Lung microvascular endothelial cell (primary cell): ENCODE results near the gene GZMH. TPM values are rescaled to one million over a fixed set of nuclear protein-coding genes. Genes with fewer than 3 reads are reported as not detected.
"Not testable (repeated sequence)": the region's sequence is repeated elsewhere in the genome, so short reads cannot be mapped to it uniquely, and the experiment has no call there.

Experiments used
- DNase-seq, 2 donors: peaks; one replicate each; pipeline versions ENCODE4 v3.0.0 to v3.0.0-alpha.2; 2010; ENCODE audit warnings: low read depth in 2 of 2
- total RNA-seq: library from RNA; depleted of rRNA; stranded (reverse); fragments of >200 nt; gene quantifications from 2 replicates; pipeline ENCODE4 v1.2.1, GENCODE V29; 2014

The GZMH gene, protein sequence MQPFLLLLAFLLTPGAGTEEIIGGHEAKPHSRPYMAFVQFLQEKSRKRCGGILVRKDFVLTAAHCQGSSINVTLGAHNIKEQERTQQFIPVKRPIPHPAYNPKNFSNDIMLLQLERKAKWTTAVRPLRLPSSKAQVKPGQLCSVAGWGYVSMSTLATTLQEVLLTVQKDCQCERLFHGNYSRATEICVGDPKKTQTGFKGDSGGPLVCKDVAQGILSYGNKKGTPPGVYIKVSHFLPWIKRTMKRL
- total RNA-seq, result not detected in 2 replicates

DNA sequence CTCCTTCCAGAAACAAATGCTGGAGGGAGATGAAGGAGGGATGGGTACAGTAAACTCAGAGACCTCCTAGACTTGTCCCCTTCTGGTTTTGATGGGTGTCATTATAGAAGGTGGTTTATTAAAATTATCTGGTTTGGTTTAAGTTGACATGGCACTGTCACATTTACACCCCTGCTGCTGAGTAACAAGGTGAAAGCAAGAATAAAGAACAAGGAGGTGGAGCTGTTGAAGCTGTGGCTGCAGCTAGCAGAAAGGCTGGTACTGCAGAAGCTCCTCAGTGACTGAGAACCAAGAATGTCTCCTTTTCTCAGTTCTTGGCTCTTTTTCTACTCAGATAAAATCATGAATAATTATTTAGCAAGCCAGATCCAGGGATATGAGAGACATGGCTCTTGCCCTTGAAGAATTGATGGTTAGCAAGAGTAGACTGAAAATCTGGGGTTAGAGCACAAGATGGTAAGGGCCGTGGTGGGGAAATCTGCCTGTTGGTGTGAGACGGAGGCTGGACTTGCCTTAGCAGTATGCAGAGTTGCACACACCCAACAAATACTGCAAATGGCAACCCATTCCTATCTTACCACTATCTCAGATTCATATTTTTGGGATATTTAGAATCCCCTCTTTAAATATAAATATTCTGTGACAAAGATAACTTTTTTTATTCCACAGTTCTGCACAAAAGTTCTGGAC, at the start of gene GZMH:
GZMH (minus strand) TSS at position 31 of the 690 bp plus-strand sequence. CDS start 72 bp downstream, outside the sequence.
- DNase-seq, result no peak

DNA sequence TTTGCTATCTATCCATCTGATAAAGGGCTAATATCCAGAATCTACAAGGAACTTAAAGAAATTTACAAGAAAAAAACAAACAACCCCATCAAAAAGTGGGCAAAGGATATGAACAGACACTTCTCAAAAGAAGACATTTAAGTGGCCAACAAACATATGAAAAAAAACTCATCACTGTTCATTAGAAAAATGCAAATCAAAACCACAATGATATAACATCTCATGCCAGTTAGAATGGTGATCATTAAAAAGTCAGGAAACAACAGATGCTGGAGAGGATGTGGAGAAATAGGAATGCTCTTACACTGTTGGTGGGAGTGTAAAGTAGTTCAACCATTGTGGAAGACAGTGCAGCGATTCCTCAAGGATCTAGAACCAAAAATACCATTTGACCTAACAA, 38.9 kb upstream of the GZMH start:
- DNase-seq, result not testable (repeated sequence)

DNA sequence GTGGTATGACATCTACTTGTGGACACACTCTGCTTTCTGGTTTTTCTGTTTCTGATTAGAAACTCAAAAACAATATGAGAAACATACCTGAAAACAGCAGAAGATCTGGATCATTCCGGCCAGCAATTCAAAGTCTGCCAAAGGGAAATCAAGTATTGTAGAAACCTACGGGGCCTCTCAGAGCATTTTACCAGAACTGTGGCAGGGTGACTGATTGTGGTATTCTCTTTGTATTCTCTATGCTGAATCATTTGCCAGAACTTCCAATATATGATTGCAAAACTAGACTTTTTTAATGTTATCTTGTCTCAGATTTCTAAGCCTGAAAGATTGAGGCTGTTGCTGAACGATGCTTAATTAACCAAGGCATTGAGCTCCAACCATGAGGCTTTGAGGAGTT, 30.4 kb upstream of the GZMH start:
- no peak for DNase-seq

DNA sequence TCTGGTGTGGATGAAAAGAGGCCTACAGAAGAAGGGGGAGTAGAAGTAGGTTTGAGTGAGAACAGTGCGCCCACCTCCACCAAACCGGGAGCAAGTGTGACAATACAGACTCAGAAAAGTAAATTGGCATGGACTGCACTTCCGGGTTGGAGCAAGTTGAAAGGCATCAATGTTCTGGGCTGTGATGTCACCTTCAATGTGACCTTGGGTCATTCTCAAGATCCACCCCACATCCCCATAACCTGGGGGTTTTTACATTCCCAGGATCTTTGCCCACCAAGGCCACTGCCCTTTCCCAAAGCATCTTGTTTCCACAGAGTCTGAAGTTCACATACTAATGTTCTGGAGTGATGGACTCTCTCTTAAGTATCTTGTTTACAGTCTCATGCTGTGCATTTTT, 29.8 kb upstream of the GZMH start:
- no peak for DNase-seq

DNA sequence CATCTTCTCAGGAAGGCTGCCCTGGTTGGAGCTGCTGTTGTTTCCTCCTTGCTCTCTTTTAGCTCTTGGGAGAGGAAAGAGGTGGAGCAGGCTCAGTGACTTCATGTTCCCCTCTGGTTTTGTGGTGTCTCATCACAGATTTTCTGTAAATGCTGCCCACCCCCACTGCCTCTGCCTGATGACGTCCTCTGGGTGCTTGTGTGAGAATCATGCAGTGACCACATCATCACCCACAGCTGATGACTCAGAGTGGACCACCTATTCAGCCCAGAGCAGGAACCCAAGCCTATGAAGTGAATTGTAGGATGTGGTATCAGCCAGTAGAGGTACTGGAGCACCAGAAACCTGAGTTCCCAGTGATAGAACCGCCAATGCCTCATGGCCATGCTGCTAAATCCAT, 24.7 kb upstream of the GZMH start, which contains the start of gene GZMB:
GZMB (minus strand) TSS at position 33 of the 400 bp plus-strand sequence; CDS start at position 3, 30 bp downstream.
- DNase-seq, result no peak

DNA sequence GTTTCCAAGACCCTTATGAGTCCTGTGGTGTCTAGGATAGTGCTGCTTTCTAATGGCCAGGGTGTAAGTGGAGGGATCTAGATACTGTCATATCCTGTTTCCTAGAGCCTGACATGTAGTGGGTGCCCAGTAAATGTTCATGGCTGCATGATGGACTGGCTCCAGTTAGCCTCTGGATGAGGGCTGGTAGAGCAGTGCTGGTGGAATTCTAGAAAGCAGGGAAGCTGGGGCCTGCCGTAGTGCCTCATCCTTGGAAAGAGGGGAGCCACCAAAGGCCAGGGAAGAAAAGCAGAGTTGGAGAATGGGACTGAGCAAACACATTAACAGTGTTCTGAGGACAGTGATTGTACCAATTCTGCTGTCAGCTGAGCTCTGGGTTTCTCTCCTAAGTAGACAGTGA, 23.9 kb upstream of the GZMH start:
- no peak for DNase-seq

DNA sequence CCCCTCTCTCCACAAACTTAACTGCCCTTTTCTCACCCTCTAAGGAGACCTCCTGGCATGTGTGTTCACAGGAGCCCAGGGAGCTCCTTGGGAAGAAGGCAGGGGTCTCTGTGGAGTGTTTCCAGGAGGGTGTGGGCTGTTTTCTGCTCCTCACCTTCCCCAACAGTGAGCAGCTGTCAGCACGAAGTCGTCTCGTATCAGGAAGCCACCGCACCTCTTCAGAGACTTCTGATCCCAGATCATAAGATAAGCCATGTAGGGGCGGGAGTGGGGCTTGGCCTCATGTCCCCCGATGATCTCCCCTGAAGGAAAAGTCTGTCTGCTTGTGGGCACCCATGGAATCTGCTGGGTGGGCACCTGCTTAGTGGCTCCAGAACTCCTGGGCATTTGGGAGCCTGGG, 23.3 kb upstream of the GZMH start:
- DNase-seq, result no peak

DNA sequence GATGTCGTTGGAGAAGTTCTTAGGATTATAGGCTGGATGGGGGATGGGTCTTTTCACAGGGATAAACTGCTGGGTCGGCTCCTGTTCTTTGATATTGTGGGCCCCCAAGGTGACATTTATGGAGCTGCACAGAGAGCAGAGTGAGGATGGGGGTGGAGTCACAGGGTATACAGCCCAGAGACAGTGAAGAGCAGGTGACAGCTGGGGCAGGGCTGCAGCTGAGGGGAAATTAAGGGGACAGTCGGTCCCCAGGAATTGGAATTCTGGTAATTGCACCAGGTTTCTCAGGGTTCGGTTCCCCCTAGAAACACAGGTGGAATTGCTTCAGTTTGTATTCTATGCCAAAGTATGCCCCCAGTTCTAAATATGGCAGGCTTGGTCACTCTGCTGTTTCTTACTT, 22.9 kb upstream of the GZMH start:
- no peak for DNase-seq

DNA sequence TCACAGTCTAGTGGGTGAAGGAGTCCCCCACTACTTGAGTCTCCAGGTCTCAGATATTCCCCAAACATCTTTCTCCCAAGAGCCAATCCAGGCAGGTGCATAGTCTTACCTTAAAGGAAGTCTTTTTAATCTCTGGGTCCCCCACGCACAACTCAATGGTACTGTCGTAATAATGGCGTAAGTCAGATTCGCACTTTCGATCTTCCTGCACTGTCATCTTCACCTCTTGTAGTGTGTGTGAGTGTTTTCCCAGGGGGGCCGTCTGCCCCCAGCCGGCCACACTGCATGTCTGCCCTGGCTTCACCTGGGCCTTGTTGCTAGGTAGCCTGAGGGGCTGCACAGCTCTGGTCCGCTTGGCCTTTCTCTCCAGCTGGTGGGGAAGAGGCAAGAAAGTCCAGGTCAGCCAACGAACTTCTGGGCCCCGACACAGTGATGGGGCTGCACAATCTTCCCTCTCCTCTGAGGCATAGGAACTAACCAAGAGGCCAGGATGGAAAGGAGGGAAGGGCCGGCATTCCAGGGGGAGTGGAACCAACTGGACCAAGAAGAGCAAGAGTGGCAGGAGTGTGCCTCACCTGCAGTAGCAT, 22.4 kb upstream of the GZMH start:
- no peak for DNase-seq

DNA sequence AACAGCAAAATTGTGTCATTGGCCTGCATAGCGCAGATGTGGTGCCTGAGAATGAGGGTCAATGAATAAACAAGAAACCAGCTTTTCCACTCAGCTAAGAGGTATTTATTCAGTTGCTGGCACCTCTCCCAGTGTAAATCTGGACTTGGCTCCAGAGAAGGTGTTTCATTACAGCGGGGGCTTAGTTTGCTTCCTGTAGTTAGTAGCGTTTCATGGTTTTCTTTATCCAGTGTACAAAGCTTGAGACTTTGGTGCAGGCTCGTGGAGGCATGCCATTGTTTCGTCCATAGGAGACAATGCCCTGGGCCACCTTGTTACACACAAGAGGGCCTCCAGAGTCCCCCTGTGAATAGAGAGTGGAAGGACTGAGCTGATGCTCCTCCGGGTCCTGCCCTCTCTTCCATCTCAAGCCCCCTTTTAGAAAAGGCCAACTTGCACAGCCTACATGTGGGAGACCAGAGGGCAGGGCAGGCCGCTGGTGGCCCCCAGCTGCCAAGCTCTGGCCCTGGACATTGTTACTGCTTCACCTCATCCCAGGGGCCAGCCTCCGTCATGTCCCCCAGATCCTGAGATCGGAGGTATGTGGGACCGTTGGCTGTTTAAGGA, 21.5 kb upstream of the GZMH start:
- no peak for DNase-seq

DNA sequence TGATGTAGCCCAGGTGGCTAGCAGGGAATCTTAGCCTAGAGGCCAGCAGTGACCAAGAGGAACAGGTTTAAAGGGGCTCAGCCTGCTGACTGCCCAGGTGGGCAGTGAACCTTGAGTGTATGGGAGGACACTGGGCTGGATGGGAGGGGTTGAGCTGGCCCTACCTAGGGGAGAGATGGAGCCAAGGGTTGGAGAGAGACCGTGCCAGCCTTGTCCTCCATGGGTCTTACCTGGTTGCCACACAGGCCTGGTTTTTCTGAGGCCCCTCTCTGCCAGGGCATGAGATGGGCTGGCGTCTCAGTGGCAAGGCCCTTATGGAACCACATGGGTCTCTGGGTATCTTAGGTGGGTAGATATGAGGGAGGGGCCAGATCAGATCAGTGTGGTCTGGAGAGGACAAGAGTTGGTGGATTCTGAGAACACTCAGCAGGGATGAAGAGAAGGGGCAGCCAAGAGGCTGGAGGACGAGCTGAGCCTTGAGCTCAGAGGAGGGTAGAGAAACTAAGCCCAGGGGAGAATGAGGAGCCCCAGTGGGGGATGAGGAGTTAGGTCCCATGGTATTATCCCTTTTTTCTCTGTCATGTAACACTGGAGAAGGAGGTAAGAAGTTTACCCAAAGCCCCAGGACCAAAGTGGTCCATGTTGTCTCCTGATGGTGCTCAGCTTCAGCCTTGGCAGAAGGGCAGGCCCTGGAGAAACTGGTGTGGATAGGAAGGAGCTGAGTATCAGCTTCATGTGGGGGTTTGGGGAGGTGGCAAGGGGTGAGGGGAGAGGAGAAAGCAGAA, 20.8 kb upstream of the GZMH start:
- DNase-seq, result no peak

DNA sequence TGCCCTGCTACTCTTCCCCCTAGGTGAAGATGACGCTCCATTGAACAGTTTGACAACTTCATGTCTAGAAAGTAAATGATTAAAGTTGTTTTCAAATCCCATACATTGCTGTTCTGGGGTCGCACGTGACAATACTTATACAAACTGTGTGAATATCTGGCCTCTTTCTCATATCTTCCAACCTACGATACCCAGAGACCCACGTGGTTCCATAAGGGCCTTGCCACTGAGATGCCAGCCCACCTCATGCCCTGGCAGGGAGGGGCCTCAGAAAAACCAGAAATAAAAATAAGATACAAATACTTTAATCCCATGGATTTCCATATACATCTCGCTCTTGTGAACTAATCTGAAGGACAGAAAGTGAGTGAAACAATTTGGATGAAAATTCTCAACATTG, 20.0 kb upstream of the GZMH start:
- no peak for DNase-seq

DNA sequence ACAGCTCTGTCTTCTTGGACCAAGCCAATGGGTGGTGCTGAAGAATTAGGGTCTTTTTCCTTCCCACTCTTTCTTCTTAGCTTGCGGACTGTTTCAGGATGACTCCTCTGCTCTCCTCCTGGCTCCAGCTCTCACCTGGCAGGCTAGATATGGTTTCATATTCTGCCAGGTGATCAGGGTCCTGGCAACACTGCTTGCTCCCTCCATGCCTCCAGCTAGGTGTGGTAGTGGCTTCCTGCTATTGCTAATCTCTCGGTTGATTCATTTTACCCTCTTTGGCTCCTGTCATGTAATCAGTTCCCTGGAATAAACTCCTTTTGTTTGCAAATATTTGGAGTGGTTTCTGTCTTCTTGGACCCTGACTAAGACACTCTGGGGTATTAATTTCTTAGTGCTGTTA, 4.3 kb upstream of the GZMH start:
- DNase-seq, result no peak

DNA sequence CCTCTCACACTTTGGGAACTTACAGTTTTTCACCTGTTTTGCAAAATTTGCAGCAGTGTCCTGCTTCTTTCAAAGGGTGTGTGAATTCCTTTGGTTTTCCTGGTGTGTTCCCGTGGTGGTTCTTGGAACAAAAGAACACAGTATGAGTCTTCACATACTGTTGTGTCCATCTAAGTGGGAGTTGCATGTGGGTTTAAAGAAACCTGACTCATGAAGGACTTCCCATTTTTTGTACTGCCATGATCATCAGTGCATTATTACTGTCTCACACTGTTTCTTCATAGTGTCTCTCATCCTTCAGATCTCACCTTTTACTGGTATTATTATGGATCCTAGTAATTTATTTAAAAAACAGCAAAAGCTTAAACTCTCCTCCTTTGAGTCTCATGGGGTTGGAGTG, 3.8 kb upstream of the GZMH start:
- DNase-seq, result no peak

DNA sequence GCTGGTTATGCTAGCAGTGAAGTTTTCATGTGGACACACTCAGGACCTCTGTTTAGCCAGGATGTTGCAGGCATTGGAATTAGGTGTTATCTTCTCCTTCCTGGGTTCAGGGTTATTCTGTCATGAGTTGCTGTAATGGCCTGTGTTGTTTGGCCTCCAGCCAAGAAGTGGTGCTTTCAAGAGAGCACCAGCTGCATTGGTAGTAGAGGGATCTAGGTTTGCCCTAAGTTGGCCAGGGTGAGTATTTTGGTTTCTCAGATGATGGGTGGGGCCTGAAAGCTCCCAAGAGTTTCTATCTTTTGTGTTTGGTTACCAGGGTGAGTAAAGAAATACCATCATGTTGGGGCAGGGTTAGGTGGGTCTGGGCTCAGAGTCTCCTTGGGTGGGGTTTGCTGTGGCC, 2.7 kb upstream of the GZMH start:
- no peak for DNase-seq

DNA sequence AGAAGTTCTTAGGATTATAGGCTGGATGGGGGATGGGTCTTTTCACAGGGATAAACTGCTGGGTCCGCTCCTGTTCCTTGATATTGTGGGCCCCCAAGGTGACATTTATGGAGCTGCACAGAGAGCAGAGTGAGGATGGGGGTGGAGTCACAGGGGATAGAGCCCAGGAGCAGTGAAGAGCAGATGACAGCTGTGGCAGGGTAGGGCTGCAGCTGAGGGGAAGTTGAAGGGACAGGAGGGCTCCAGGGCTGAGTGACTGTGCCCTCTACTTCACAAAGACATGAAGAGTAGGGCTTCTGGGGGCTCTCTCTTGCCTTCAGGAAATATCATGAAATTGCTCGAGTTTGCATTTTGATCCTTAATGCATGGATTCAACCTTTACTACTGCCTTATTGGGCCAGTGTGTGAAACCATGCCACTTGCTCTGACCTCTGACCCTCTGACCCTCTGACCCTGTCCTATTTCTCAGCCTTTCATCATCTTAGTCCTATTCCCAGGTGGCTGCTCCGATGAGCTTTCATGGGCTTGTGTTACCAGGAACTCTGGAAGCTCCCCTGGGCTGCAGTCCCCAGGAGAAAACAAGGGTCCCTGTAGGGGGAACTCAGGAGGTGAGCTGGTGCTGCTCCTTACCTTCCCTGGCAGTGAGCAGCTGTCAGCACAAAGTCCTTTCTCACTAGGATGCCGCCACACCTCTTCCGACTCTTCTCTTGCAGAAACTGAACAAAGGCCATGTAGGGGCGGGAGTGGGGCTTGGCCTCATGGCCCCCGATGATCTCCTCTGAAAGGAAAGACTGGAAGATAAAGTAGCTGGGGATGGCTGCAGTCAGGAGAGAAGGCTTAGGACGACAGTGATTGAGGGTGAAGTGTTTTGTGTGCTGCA, 1.6 kb downstream of the GZMH start:
- no peak for DNase-seq

DNA sequence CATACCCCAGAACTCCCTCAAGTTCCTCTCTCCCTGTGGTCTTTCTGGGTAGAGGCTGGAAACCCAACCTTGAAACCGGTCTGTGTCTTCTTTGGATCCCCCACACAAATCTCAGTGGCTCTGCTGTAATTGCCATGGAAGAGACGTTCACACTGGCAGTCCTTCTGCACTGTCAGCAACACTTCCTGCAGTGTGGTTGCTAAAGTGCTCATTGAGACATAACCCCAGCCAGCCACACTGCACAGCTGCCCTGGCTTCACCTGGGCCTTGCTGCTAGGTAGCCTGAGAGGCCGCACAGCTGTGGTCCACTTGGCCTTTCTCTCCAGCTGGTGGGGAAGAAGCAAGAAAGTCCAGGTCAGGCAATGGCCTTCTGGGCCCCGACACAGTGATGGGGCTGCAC, 2.4 kb downstream of the GZMH start:
- no peak for DNase-seq

DNA sequence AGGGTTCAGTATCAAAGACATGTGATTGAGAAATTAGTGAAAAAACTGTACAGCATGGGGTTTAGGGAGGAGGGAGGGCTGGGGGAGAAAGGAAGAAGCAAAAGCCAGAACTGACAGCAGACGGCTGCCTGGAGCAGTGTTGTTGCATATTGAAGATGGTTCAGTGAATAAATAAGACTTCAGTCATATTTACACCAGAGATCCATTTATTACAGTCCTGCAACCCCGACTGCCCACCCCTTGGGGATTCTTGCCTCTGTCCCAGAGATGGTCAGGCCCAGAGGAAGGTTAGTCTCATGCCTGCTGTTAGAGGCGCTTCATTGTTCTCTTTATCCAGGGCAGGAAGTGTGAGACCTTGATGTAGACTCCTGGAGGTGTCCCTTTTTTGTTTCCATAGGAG, 3.2 kb downstream of the GZMH start:
- DNase-seq, result no peak

DNA sequence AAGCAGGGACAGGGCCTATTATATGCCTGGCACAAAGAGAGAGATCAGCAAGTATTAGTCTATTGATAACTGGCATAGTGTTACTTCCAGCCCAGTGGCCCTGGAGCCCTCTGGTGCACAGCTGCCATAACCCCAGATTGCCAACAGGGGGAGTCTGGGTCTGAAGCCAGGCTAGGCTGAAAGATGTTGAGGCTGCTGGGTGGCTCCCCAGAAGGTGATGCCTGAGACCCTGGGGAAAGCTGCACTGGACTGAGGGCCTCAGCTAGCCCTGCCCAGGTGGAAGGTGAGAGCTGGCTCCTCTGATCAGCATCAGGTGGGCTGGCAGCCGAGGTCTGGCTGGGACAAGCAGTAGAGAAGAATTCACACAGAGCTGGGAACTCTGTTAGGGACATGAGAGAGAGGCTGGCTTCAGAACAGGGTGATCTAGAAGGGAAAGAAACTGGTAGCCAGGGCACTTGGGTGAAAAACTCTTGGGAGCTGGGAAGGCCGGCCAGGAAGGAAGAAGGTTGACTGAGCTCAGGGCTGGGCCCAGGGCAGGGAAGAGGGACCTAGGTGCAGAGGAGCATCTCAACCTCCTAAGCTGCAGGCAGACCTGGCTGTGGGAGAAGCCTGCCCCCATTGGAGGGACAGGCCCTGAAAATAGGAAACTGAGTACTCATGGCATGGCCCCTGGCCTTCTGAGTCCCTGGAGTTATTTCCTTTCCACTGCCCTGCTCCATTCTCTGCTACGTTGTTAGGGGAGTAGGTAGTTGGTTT, 3.9 kb downstream of the GZMH start:
- peak; percentile 14 to 26 for DNase-seq

DNA sequence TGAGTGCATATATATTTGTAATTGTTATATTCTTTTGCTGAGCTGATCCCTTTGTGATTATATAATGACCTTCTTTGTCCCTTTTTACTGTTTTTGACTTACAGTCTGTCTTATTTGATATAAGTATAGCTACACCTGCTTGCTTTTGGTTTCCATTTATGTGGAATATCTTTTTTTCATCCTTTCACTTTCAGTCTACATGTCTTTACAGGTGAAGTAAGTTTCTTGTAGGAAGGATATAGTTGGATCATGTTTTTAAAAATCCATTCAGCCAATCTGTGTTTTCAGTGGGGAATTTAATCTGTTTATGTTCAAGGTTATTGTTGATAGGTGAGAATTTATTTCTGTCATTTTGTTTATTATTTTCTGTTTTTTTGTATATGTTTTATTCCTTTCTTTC, 12.1 kb downstream of the GZMH start:
- no peak for DNase-seq
